Measurements from ENCODE around the gene HLA-E. TPM values are rescaled to one million over a fixed set of nuclear protein-coding genes. Genes with fewer than 3 reads are reported as not detected.
A peak's percentile ranks its signal among the peaks of the same experiment; 100 is the strongest.

Gene HLA-E
- 1,378 TPM for total RNA-seq (2013)
- polyA plus RNA-seq (100 to 1,000 TPM; 870 to 944 (median 893) TPM), polyA minus RNA-seq (1,131 and 1,708 TPM in 2 replicates), total RNA-seq (1,178 to 2,184 (median 1,463) reads per million in 11 experiments)

DNA sequence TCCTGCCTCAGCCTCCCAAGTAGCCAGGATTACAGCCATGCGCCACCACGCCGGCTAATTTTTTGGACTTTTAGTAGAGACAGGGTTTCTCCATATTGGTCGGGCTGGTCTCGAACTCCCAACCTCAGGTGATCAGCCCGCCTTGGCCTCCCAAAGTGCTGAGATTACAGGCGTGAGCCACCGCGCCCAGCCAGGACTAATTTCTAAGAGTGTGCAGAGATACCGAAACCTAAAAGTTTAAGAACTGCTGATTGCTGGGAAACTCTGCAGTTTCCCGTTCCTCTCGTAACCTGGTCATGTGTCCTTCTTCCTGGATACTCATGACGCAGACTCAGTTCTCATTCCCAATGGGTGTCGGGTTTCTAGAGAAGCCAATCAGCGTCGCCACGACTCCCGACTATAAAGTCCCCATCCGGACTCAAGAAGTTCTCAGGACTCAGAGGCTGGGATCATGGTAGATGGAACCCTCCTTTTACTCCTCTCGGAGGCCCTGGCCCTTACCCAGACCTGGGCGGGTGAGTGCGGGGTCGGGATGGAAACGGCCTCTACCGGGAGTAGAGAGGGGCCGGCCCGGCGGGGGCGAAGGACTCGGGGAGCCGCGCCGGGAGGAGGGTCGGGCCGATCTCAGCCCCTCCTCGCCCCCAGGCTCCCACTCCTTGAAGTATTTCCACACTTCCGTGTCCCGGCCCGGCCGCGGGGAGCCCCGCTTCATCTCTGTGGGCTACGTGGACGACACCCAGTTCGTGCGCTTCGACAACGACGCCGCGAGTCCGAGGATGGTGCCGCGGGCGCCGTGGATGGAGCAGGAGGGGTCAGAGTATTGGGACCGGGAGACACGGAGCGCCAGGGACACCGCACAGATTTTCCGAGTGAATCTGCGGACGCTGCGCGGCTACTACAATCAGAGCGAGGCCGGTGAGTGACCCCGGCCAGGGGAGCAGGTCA lies at the start of gene HLA-E:
Gene HLA-E (plus strand): TSS at position 429 of the 945 bp plus-strand sequence. CDS start 23 bp downstream, at position 452.
- Histone ChIP-seq H3K4me1 (ENCODE audit: control insufficient read depth in 1 of 2, insufficient read depth in 2 of 2, low read length in 2 of 2) (peaks cover 42 to 47% of the 10 kb centered on the region in 2 donors), H3K36me3 (replicated peaks in 1 of 2; ENCODE audit: control insufficient read depth in 1 of 2, insufficient read depth in 2 of 2, low read length in 2 of 2) (peaks cover 42 to 43% of the 10 kb centered on the region in 2 donors), H3K9ac (ENCODE audit: insufficient read depth, low read length, poor library complexity, severe bottlenecking) (peak within 1 kb of the TSS; percentile 99), H3K27me3 (ENCODE audit: control insufficient read depth in 2 of 2, insufficient read depth in 2 of 2, low read length in 2 of 2) (no peaks in the 10 kb centered on the region), H3K9me3 (replicated peaks in 1 of 2; ENCODE audit: control insufficient read depth in 1 of 2, insufficient read depth in 1 of 2, low read length in 2 of 2) (no peaks in the 10 kb centered on the region), H3K4me3 (replicated peaks in 1 of 3; ENCODE audit: low read depth in 2 of 3, low read length in 3 of 3) (peak within 1 kb of the TSS; percentile 64 to 99 (median 88)), H2AFZ (ENCODE audit: insufficient read depth, low read depth, low read length, poor library complexity, severe bottlenecking) (peak within 1 kb of the TSS; percentile 47), H4K20me1 (ENCODE audit: insufficient read depth, low read length) (peaks cover 50% of the 10 kb centered on the region), H3K27ac (ENCODE audit: low read depth in 1 of 2, low read length in 2 of 2) (peak within 1 kb of the TSS; percentile 91 to 95), H3K79me2 (ENCODE audit: insufficient read depth, low read length) (peaks cover 42% of the 10 kb centered on the region), H3K4me2 (replicated peaks; ENCODE audit: extremely low read depth, low read length, poor library complexity, severe bottlenecking) (peak within 1 kb of the TSS; percentile 100)
- 4% methylated on average over 65 of the region's 68 CpGs for WGBS (ENCODE audit: insufficient coverage)
- Mint-ChIP-seq H3K4me1 (peaks cover 51% of the 10 kb centered on the region), H3K4me3 (peak within 1 kb of the TSS; percentile 97 to 99), H3K27ac (peak within 1 kb of the TSS; percentile 94 to 98 (median 97)), H3K36me3 (peaks cover 39 to 46% of the 10 kb centered on the region in 2 donors), H3K27me3 (ENCODE audit: low read depth in 3 of 3) (peaks cover 2 to 12% (median 7%) of the 10 kb centered on the region in 3 donors), H3K9me3 (peaks cover 0 to 5% (median 3%) of the 10 kb centered on the region in 7 donors)
- no peak for TF ChIP-seq CTCF (IDR thresholded peaks at IDR 0.05)
- intact Hi-C loops (cut with micrococcal nuclease), result loop anchor here (5.0 to 10.0 kb wide), 4 partner anchors 43 to 235 kb away; partner anchors contain the start of genes MRPS18B (in 1 of the 2), PPP1R10 (in 1 of the 2) and TUBB (in 1 of the 2)
- peak; percentile 99 to 100 (median 100) for DNase-seq

GRCh38 chr6:30441171-30441570 lies 48.1 kb upstream of the HLA-E start:
- H3K79me2 ChIP-seq (ENCODE audit: insufficient read depth, low read length), result no peaks in the 10 kb centered on the region
- peaks cover 5 to 7% of the 10 kb centered on the region in 2 donors for H3K4me1 ChIP-seq (ENCODE audit: control insufficient read depth in 1 of 2, insufficient read depth in 2 of 2, low read length in 2 of 2)
- peaks cover 86 to 94% of the 10 kb centered on the region in 2 donors for H3K27me3 ChIP-seq (ENCODE audit: control insufficient read depth in 2 of 2, insufficient read depth in 2 of 2, low read length in 2 of 2)
- no peak overlapping the region for H3K4me2 ChIP-seq (replicated peaks; ENCODE audit: extremely low read depth, low read length, poor library complexity, severe bottlenecking)
- peaks cover 11% of the 10 kb centered on the region for H3K4me1 Mint-ChIP-seq
- peaks cover 0 to 7% (median 2%) of the 10 kb centered on the region in 7 donors for H3K9me3 Mint-ChIP-seq
- peaks cover 0 to 2% of the 10 kb centered on the region in 2 donors for H3K36me3 Mint-ChIP-seq
- no peak overlapping the region for H3K27ac Mint-ChIP-seq
- H3K27ac ChIP-seq (ENCODE audit: low read depth in 1 of 2, low read length in 2 of 2), result no peak overlapping the region
- H3K9me3 ChIP-seq (replicated peaks in 1 of 2; ENCODE audit: control insufficient read depth in 1 of 2, insufficient read depth in 1 of 2, low read length in 2 of 2), result peaks cover 0 to 9% of the 10 kb centered on the region in 2 donors
- H3K4me3 Mint-ChIP-seq, result peak overlapping the region in 1 of 2 donors; percentile 68
- no peaks in the 10 kb centered on the region for H3K36me3 ChIP-seq (replicated peaks in 1 of 2; ENCODE audit: control insufficient read depth in 1 of 2, insufficient read depth in 2 of 2, low read length in 2 of 2)
- no peak for TF ChIP-seq CTCF (IDR thresholded peaks at IDR 0.05)
- peaks cover 79 to 93% (median 91%) of the 10 kb centered on the region in 3 donors for H3K27me3 Mint-ChIP-seq (ENCODE audit: low read depth in 3 of 3)
- H3K9ac ChIP-seq (ENCODE audit: insufficient read depth, low read length, poor library complexity, severe bottlenecking), result no peak overlapping the region
- intact Hi-C loops (cut with micrococcal nuclease), result no loop called here
- no peak overlapping the region for H3K4me3 ChIP-seq (replicated peaks in 1 of 3; ENCODE audit: low read depth in 2 of 3, low read length in 3 of 3)
- no peak overlapping the region for H2AFZ ChIP-seq (ENCODE audit: insufficient read depth, low read depth, low read length, poor library complexity, severe bottlenecking)
- H4K20me1 ChIP-seq (ENCODE audit: insufficient read depth, low read length), result no peaks in the 10 kb centered on the region
- no CpG with 5 or more reads among the region's 3 CpGs for WGBS (ENCODE audit: insufficient coverage)
- DNase-seq, result no peak

Measured in CD14-positive monocyte (primary cell).